VCaP (cell line): Measurements from ENCODE around the gene COL19A1.

Source experiments
- H3K27ac ChIP-seq: fragments of 450-650 bp; 2 replicates; pipeline ENCODE4 v1.5.1; 2017
- TF ChIP-seq, protein P1 (sequence below): fragments of 450-650 bp; conservative IDR thresholded peaks from 2 replicates; pipeline ENCODE4 v1.5.1; 2017; ENCODE audit warnings: mild to moderate bottlenecking, moderate library complexity

The COL19A1 gene

DNA sequence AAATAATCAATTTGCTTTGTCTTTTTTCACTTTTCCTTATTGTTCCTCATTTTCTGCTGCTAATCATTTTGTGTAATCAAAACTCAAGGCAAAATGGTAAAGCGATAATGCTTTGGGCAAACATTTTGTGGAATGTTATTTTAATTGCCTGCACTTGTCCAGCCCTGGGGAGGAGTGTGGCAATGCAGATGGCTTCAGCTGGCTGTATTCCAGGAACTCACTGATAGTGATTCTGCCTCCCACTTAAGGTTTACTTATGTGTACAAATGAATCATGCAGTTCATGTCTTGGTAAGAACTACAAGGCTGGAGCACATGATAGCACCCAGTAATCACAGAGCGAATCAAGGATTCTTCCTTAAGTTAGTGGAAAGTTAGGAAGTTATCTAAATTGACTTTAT lies 107.8 kb downstream of the COL19A1 start:
- TF ChIP-seq, protein P1, sequence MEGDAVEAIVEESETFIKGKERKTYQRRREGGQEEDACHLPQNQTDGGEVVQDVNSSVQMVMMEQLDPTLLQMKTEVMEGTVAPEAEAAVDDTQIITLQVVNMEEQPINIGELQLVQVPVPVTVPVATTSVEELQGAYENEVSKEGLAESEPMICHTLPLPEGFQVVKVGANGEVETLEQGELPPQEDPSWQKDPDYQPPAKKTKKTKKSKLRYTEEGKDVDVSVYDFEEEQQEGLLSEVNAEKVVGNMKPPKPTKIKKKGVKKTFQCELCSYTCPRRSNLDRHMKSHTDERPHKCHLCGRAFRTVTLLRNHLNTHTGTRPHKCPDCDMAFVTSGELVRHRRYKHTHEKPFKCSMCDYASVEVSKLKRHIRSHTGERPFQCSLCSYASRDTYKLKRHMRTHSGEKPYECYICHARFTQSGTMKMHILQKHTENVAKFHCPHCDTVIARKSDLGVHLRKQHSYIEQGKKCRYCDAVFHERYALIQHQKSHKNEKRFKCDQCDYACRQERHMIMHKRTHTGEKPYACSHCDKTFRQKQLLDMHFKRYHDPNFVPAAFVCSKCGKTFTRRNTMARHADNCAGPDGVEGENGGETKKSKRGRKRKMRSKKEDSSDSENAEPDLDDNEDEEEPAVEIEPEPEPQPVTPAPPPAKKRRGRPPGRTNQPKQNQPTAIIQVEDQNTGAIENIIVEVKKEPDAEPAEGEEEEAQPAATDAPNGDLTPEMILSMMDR, result no peak
- no peak overlapping the region for H3K27ac ChIP-seq

DNA sequence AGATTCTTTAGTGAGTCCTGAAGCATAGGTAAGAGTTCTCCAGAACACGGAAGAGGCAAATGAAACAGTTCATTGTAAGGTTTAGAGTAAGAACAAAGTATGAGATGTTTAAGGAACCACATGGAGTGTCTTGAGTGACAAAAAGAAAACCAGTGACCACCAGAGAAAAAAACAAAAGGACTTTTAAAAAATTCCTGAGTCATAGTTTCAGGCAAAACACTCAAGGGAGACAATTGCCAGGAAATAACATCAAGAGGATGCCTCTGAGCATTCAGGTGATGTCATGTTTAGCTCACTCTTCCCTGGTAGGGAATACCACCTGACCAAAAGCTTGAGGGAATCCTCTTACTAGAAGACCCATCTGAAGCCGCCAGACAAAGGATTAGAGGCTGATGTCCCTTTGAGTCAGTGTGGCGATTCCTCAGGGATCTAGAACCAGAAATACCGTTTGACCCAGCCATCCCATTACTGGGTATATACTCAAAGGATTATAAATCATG lies 110.3 kb downstream of the COL19A1 start:
- TF ChIP-seq, protein P1, result no peak
- H3K27ac ChIP-seq, result no peak overlapping the region

DNA sequence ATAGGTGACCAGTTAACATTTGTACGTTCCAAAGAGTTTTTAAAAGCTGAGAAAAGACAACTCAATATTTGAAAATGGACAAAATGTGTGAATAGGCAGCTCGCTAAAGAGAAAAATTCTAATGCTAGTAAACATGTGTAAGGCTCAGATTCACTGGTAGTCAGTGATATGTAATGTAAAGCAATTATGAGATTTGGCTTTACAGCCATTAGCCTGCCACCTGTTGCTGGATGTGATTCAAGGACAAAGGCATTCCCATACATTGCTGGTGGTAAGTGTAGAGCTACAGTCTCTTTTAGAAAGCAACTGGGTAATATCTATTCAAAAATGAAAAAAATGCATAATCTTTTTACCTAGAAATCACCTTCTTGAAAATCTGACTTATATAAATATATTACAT lies 114.3 kb downstream of the COL19A1 start:
- no peak overlapping the region for H3K27ac ChIP-seq
- TF ChIP-seq, protein P1, result no peak

- no peak overlapping the region for H3K27ac ChIP-seq
- TF ChIP-seq, protein P1, result no peak
Measured at GRCh38 chr6:69984506-69984905, 118.2 kb downstream of the COL19A1 start.

DNA sequence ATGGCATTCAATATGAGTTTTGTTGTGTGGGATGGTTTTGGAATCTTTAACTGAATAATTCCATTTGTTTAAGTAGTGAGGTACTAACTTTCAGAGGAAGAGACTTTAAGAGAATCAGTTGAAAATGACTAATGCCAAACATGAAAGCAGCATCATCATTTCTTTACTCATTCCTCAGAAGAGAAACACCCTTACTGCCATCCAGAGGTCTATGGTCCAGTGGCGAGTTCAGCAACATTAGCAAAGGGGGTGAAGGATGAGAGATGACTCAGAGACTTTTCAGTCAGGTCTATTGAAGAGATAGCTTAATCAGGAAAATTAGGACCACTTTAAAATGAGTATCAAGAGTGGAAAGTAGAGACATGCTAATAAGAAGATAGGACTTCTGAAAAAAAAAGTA lies 118.8 kb downstream of the COL19A1 start:
- TF ChIP-seq, protein P1, result no peak
- no peak overlapping the region for H3K27ac ChIP-seq

DNA sequence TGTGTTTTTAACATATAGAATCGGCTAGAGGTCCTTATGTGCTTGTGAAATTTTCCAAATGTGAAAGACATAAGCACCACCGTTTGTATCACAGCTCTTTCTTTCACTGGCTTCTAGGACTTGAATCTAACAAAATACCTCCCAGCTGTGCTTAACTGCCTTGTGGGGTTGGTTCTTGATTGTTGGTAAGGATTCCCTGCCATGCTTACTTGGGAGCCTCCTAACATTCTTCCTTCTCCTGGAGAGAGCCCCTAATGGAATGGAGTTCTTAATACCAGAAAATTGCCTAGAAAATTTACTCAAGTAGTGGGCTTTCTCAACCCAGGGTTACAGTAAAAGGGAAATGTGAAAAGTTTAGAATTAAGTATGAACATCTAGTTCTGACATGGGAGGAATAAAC lies 121.2 kb downstream of the COL19A1 start:
- H3K27ac ChIP-seq, result no peak overlapping the region
- TF ChIP-seq, protein P1, result no peak

- TF ChIP-seq, protein P1, result no peak
- H3K27ac ChIP-seq, result no peak overlapping the region
Measured at GRCh38 chr6:69988458-69989126, 122.2 kb downstream of the COL19A1 start.
